ENCODE data around the gene BTG4.

BTG4 gene

DNA sequence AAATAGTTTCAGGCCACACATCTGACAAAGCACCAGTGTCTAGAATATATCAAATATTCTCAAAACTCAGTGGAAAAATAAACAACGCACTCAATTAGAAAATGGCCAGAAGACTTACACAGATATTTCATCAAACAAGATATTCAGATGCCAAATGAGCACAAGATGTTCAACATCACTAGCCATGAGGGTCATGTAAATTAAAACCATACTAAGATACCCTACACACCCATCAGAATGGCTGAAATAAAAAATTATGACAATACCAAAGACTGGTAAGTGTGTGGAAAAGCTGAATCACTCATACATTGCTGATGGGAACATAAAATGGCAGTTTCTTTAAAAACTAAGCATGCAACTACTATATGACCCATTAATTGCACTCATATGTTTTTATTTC is 21.7 kb downstream of the BTG4 start:
- DNase-seq (ENCODE audit: low read depth) = no peak

DNA sequence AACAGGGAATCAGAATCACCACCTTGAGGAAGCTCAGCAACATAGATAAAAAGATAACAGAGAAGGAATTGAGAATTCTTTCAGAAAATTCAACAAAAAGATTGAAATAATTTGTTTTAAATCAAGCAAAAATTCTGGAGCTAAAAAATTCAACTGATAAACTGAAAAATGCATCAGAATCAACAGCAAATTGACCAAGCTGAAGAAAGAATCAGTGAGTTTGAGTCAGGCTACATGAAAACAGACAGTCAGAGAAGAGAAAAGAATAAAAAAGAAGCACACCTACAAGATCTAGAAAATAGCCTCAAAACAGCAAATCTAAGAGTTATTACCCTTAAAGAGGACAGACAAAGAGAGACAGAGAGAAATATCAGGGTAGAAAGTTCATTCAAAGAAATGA is 28.8 kb downstream of the BTG4 start:
- DNase-seq (ENCODE audit: low read depth) = no peak

DNA sequence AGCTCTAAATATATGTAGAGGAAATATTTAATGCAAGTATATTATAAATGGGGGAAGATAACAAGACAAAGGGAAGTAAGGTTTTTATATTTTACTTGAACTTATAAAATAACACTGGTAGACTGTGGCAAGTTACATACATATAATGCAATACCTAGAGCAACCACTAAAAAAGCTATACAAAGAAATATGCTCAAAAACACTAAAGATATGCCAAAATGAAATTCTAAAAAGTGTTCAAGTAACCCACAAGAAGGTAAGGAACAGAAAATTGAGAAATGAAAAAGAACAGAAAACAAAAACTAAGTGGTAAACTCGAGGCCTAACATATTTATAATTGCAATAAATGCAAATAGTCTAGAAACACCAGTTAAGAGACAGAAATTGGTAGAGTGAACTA is 32.5 kb downstream of the BTG4 start:
- no peak for DNase-seq (ENCODE audit: low read depth)

DNA sequence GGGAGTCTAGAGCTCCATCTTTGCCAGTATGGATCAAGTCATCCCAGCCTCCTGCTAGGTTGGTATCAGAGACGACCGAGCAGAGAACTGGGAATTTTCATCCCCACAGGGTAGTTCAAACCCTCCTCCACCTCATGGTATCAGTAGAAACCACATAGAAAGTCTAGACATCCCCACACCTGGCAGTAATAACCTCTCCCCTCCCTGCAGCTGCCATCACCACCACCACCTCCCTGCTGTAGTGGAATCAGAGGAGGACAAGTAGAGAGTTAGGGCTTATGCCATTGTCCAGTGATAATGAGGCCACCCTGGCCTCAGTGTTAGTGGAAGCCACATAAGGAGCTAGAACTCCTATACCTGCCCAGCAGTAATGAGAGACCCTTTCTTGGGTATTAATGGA is 34.3 kb downstream of the BTG4 start:
- DNase-seq (ENCODE audit: low read depth) = no peak

DNA sequence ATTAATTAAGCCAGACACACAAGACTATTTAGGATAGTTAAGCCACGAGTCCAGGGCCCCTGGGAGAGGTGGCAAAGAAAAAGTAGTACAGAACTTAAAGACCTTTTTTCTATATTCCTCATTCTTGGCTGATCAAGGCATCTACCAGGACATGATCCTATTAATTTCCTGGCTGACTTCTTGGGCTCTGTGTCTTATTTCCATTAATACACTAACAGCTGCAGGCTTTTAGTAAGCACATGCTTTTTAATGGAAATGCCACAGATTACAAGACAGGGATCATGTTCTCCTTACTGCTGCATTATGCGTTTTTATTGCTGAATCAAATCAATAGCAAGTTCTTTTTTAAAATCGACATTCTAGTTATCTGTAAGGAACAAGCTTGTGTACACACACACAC is 35.2 kb downstream of the BTG4 start:
- no peak for DNase-seq (ENCODE audit: low read depth)

DNA sequence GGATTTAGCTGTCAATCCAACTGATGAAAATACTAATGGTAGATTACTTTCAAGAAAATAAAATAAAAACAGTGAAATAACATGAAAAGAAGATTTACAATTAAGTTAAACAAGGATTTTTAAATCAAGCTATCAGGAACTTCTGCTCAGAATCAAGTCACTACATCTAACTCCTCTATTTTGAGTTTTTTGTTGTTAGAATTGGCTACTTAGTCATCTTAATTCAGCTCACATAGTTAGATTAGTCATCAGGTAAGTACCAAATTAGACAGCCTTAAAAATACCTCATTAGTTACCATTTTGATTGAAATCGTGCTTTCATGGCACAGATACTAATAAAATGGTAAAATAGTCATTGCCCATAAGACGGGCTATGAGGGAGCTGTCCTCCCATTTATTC is 35.8 kb downstream of the BTG4 start:
- DNase-seq (ENCODE audit: low read depth) = no peak

DNA sequence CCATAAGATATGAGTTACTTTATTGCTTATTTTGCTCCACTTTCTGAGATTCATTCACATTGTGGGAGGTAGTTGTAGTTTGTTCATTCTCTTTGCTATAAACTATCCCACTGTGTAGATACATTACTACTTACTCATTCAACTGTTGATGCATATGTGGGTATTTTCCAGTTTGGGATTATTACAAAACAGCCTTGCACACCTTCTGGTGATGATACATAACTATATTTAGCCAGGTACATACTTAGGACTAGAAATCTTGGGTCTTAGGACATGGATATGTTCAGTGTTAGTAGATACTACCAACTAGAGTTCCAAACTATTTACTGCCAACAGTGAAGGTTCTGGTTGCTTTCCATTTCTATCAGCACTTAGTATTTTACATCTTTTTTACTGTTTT is 37.8 kb downstream of the BTG4 start:
- no peak for DNase-seq (ENCODE audit: low read depth)

DNA sequence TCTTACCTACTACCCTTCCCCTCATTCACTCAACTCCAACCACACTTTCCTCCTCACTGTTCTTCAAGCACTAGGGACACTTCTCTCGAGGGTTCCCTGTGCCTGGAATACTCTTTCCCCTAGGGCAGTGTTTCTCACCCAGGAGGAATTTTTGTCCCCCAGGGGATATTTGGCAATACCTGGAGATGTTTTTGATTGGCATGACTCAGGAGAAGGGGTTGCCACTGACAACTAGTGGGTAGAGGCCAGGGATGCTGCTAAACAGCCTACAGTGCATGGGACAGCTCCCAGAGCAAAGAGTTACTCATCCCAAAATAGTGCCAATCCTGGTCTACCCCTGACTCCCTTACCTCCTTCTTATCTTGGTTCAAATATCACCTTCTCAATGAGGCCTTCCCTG is 40.0 kb downstream of the BTG4 start:
- no peak for DNase-seq (ENCODE audit: low read depth)

DNA sequence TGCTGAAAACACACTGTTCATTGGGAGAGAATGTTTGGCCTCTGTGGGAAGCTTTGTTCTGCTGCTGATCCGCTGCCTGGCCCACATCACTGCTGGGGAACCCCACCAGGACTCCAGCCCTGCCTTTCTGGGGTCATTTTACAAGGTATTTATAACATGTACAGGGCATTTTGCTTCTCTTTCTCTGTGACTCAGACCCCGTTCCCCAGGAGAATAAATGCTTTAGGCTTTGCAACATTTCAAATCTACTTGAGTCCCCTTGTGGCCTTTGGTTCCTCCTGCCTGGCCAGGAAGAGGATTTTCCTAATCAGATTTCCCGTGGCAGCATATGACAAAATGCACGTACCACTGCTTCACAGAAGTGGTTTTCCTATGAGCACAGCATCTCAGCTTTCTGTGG is 43.0 kb downstream of the BTG4 start:
- DNase-seq (ENCODE audit: low read depth) = no peak

DNA sequence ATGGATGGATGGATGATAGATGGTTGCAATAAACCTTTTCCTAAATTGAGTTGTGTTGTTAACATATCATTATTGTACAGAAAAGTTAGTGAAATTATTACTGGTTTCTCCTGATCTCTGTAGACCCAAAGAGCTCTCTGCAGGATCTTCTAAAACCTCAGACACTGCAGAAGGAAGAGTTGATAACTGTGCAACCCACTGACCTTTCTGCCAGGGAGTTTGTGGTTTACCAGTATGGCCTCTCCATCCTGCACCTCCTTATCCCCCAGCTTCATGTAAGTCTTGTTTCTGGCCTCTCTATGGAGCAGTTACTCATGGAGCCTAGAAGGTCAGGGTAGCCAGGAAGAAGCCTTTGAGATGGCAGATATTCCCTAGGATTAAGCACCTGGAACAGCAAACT is 45.6 kb downstream of the BTG4 start:
- no peak for DNase-seq (ENCODE audit: low read depth)

DNA sequence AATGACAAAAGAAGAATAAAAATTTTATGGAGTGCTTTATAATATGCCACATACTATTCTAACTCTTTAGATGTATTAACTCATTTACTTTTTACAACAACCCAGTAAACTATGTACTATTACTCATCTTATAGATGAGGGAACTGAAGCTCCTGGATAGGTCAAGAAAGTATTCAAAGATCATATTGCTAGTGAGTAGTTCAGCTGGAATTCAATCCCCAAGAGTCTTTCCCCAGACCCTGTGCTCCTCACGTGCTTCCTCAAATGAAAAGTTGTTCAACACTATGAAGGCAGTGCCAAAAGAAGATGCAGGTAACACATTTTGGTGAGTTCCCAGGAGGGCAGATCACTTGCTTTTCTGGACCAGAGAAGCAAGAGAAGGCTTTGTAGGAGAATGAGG is 46.8 kb downstream of the BTG4 start:
- DNase-seq (ENCODE audit: low read depth) = peak; percentile 12

DNA sequence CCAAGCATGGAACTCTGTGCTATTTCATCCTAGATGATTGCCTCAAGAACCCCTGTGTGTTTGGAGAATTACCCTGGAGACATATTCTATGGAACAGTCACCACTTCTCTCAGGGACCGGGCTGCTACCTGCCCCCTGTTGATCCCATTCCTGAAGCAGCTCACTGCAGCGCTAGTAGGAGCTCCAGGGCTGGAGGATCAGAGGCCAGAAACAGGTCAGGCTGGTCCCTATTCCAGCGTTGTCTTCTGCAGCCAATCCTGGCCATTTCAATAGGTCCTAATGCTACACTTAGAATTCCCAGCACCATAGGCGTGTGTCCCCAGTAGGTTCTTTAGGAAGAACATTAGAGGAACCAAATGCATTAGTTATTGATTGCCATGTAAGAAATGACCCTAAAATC is 48.9 kb downstream of the BTG4 start:
- no peak for DNase-seq (ENCODE audit: low read depth)

DNA sequence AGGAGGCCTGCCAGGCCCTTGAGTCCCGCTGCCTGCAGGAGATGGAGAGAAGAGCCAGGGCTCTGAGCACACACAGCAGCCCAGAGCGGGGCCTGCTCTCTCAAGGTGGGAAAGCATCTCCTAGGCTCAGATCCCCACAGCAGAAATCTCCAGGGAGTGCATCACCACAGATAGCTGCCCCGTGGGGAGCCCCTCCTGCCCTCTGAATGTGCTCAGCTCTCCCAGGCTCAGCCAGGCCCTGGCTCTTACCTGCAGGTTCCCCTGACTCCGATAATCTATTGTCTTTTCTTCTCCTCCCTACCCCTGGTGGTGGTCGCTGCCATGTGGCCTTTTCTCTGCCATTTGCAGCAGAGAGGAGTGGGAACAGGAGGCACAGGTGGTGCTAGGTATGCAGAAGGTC is 49.9 kb downstream of the BTG4 start:
- no peak for DNase-seq (ENCODE audit: low read depth)

DNA sequence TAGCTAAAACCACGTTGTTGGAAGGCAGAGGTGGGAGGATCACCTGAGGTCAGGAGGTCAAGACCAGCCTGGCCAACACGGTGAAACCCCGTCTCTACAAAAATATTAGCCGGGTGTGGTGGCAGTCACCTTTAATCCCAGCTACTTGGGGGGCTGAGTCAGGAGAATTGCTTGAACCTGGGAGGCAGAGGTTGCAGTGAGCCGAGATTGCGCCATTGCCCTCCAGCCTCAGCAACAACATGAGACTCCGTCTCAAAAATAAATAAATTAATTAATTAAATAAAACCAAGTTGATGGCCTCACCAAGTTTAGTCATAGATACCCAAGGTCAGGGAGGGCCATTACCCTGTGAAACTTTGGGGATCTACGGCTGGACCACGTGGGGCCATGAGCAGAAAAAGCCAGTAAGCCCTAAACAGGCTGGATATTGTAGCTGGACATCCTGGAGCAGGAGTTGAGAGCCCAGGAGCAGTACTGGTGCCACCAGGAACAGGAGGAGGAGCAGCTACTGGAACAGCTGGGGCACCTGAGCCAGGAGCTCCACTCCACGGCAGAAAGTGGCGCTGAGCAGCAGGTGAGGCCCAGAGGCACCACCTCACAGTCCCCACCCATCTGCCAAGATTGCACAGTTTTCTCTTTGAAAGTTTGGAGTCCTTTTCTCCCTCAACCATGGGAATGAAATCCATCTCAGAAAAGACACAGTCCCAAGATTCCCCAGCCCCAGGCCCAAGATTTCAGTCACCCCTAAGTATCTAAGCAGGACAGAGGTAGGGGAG is 50.5 kb downstream of the BTG4 start:
- no peak for DNase-seq (ENCODE audit: low read depth)

DNA sequence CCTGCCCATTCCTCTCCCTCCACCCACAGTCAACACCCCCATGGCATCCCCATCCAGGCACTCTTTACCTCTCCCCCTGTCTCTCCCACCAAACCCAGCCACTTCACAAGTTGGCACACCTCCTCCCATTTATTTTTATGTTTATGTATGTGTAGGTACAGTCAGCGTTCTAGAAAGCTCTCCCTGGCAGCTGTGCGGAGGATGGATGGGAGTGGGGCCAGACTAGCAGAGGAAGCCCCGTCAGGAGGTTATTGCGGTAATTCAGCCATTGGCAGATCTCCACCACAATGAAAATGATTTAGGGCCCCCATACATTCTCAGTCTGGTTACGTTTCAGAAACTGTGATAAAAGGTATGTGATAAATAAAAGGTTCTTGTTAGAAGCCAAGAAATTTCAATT is 51.3 kb downstream of the BTG4 start:
- DNase-seq (ENCODE audit: low read depth) = no peak

DNA sequence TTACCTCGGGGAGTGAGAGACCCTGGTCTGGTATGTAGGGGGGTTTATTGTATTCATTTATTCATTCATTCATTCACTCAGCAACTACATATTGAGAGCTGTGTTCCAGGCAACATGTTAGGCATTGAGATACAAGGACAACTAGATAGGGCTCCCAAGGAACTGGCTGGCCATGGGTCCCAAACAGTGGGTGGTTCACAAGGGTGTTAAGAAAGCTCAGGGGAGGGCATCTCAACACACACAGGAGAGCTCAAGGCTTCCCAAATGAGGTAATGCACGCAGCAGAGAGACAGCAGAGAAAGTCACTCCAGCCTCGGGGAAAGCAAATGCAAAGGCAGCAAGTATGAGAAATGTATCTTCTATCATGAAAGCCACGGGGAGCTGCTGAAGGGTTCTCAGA is 51.8 kb downstream of the BTG4 start:
- no peak for DNase-seq (ENCODE audit: low read depth)

DNA sequence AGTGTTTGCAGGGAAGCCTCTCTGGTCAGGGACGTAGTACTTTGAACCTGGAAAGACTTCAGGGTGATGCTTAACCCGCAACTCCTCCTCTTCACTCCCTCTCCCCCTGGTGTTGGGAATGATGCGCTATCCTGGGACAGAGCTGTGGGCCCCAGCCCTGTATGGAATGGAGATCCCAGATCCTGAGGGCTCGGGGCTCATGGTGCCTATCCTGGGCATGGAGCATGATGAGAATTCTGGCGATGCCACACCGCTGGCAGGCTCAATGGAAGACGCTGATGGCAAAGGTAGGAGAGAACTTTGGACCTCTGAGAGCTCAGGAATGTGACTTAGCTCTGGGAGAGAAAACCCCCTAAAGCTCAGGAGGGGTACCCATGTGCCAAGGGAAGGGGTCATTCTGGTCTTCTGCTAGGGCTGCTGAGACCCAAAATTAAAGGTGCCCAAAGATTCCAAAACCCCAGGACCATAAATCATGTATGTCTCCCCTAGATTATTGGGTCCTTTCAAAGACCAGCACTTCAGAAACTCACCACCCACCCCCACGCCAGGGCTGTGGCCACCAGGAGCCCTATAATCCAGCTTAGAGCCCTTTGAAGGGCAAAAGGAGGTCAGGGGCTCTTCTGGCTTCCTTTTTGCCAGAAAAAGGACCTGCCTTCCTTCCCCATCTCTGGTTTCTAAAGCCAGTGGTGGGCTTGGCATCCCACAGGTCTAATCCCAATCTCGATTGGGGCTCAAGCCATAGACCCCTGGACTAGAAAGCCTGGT is 52.5 kb downstream of the BTG4 start:
- DNase-seq (ENCODE audit: low read depth) = no peak

DNA sequence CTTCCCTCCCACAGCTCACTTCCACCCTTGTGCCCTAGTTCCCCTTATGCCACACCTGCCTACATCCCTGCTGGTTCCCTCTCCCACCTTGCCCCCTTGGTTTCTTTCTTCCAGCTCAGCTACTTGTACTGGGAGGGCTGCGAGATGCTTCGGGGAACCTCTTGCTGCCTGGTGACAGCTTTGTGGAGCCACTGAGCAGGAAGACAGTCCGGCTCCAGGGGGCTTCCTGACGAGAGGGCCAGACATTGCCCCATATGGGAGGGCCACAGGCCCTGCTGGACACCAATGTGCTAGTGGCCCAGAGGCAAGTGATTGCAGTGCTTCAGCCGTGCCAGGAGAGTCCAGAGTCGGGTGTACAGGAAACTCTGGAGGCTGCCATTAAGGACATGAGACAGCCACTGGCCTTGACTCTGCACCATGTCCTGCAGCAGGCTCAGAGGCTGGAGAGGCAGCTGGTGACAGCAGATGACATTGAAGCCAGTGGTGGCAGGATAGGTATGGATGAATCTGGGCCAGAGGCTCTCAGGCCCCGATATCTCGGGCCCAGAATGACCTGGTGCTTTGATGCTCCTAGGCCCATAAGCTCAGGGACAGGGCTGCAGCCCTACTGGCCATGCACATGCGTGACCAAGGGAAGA is 54.3 kb downstream of the BTG4 start:
- DNase-seq (ENCODE audit: low read depth) = no peak

DNA sequence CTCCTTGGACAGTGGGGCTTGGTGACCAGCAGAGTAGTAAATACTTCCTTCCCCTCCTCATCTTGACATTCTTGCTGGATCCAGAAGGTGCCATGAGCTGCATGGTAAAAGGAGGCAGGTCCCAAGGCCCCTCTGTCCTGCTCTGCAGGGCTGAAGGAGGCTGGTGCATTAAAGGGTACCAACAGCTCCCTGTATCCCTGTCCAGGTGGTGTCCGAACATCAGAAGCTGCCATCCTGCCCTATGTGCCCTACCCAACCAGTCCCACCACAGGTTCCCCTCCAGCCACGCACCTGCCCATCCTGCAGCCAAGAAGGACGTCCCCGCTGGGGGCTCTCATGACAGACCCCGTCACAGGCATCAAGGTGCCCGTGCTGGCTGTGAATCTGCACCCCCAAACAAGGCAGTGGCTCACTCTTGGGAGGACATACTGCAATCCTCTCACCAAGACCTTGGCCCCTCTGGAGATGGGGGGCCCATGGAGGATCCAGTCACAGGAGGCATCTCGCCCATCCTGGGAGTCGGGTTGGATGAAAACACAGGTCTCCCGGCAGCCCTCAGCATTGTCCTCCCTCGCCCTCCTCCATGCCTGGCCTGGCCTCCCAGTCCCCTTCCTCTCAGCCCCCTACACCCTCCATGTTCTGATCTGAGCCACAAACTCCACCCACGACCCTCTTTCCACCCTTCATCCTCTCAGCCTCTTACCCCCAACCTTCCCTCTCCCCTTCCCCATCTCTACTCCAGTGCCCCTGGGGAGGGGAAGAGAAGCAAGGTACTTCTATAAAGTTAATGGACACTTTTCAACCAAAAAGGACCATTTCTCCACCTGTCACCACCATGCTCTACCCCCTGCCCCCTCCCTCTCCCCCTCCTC is 55.1 kb downstream of the BTG4 start:
- no peak for DNase-seq (ENCODE audit: low read depth)

DNA sequence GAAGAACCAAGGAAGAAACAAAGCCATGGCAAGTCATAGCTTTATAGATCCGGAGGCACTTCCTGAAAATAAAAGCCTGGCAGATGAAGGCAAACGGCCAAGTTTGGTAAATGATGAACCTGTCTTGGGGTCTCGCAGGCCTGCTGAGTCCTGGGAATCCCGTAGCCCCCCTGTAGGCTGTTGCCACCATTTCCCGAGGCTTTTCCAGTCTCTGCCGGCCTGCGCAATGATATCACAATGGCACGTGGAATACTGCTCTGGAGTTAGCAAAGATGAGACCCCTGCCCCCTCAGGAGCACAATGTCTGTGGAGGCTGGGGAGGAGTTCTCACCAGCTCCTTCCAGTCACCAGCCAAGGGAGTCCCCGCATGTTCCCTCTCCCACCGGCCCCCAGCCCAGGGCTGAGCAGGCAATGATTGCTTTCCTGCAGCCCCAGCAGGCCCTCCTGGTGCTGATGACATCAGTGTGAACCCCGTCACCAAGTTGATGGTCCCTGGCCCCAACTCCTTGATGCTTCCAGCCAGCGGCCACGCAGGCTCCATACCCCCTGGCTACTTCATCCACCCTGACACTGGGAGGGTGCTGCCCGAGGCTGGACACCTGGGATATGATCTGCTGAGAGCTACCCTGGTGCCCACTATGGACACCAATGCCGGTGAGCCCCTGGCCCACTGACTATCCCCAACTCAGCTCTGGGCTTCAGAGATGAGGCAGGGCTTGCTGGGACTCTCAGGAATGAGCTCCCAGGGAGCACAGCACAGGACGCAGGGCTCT is 55.9 kb downstream of the BTG4 start:
- DNase-seq (ENCODE audit: low read depth) = no peak

DNA sequence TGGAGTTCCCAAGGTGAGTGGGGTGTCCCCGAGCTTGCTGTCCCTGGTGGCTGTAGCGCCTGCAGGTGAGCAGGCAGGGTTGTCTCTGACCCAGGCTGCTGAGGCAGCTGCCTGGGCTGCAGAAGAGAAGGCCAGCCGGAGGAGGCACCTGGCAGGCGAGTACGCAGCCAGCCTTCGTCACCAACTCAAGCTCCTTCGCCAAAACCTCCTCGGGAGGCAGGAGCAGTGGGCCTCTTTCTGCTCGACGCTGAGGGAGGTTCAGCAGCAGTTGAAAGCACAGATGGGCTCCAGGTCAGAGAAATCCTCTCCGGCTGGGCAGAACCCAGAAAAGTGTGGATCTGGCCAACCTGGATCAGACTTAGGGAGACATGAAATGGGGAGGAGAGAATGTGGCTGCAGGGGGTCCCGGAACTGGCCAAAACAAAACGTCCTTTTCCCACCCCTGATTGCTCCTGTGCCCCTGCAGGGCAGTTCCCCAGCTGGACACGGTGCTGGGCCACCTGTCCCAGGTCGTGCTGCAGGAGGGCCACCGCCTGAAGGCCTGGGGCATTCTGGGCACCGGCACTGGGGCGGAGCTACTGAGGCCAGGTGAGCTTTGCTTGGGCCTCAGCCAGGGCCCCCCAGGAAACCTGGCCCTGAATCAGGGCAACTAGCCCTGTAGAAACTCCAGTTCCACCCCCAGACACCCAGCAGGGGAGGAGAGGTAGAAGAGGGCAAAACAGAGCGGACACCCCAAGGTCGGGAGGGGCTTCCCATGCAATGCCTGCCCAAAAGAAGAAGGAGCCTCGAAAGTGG is 56.7 kb downstream of the BTG4 start:
- DNase-seq (ENCODE audit: low read depth) = no peak

Data from fibroblast of the conjunctiva (primary cell).